HepG2 (cell line): ENCODE data around the gene ZNF747. TPM values are rescaled to one million over a fixed set of nuclear protein-coding genes. Genes with fewer than 3 reads are reported as not detected.

Experiments
- ATAC-seq: fragments of 200-7000 bp; cut with Tn5 transposase; 3 replicates; pipeline ENCODE4 v1.9.1; 2020; ENCODE audit warnings: mild to moderate bottlenecking, moderate library complexity
- BruUV-seq: library from RNA; stranded (reverse); fragments of 400-500 nt; replicated peaks from 2 replicates; lab custom pipeline; 2021; lab: Mats Ljungman, UMichigan
- CTCF ChIA-PET: fragments of 300-600 bp; formaldehyde crosslinking; extraction: SDS; loops from one replicate; lab custom pipeline; 2021; ENCODE audit warnings: low total read pairs, inconsistent platforms, low intra/inter-chr PET ratio; lab: Yijun Ruan, JAX
- POLR2A ChIA-PET: fragments of 350-600 bp; sonication (Branson Sonifier 250); formaldehyde crosslinking; loops from one replicate; lab custom pipeline; 2020; ENCODE audit warnings: antibody characterized with exemption, inconsistent platforms; lab: Yijun Ruan, JAX
- DNase-seq: peaks from one replicate; pipeline ENCODE4 v3.0.0-alpha.2; 2015; ENCODE audit warnings: low spot score
- FAIRE-seq: peaks from 3 replicates; lab custom pipeline; 2011; peaks lifted over from hg19 to GRCh38; lab: Jason Lieb, UNC
- H2AFZ ChIP-seq: one replicate; pipeline ENCODE4 v1.6.1; 2011; ENCODE audit warnings: low read length, inconsistent platforms
- H3K27ac ChIP-seq: fragments of 300-600 bp; 3 replicates; pipeline ENCODE4 v1.8.0; 2011; ENCODE audit warnings: mixed run types, mild to moderate bottlenecking, mixed read lengths, low read length, inconsistent platforms; ENCODE audit not compliant: insufficient read depth; ENCODE audit errors: extremely low read length
- H3K27me3 ChIP-seq, 2 experiments: fragments of 200-600 bp in 1 of 2; 2 replicates in 1 of 2; 3 replicates in 1 of 2; pipeline versions ENCODE4 v1.6.0 to v1.8.0; 2011; ENCODE audit warnings: low read length in 2 of 2, mild to moderate bottlenecking in 2 of 2, moderate library complexity in 2 of 2, inconsistent platforms in 1 of 2; ENCODE audit not compliant: insufficient read depth in 2 of 2, control insufficient read depth in 1 of 2
- H3K36me3 ChIP-seq, 2 experiments: fragments of 200-600 bp in 1 of 2; replicated peaks in 1 of 2; 2 replicates in 1 of 2; 3 replicates in 1 of 2; pipeline versions ENCODE4 v1.5.1 to v1.8.0; 2011; ENCODE audit warnings: low read length in 2 of 2, inconsistent platforms in 1 of 2; ENCODE audit not compliant: insufficient read depth in 2 of 2, control insufficient read depth in 1 of 2
- H3K4me1 ChIP-seq: 2 replicates; pipeline ENCODE4 v1.5.1; 2012; ENCODE audit warnings: low read length, inconsistent platforms; ENCODE audit not compliant: insufficient read depth
- H3K4me2 ChIP-seq: 2 replicates; pipeline ENCODE4 v1.6.0; 2011; ENCODE audit warnings: low read depth, low read length, inconsistent platforms
- H3K4me3 ChIP-seq, 3 experiments: fragments of 200-600 bp in 1 of 3; sonication (generic), shearing (Covaris generic) in 1 of 3; replicated peaks in 1 of 3; 2 replicates each; pipeline ENCODE4 v1.5.1; 2011 to 2016; ENCODE audit warnings: low read length in 3 of 3, inconsistent platforms in 2 of 3, low read depth in 2 of 3, mild to moderate bottlenecking in 2 of 3, control low read depth in 1 of 3, mixed read lengths in 1 of 3; ENCODE audit not compliant: insufficient read depth in 1 of 3
- H3K79me2 ChIP-seq: one replicate; pipeline ENCODE4 v1.6.1; 2011; ENCODE audit warnings: low read length, inconsistent platforms; ENCODE audit not compliant: insufficient read depth
- H3K9ac ChIP-seq: 2 replicates; pipeline ENCODE4 v1.6.0; 2011; ENCODE audit warnings: mild to moderate bottlenecking, low read depth, low read length, inconsistent platforms; ENCODE audit not compliant: insufficient read depth
- H3K9me3 ChIP-seq: 2 replicates; pipeline ENCODE4 v1.5.1; 2012; ENCODE audit warnings: mild to moderate bottlenecking, low read length
- H4K20me1 ChIP-seq: 2 replicates; pipeline ENCODE4 v1.6.0; 2011; ENCODE audit warnings: inconsistent platforms, mild to moderate bottlenecking, low read length, moderate library complexity; ENCODE audit not compliant: insufficient read depth
- HNRNPUL1 ChIP-seq: fragments of 200-400 bp; formaldehyde crosslinking; IDR thresholded peaks from 2 replicates; pipeline ENCODE4 v1.6.1; 2017; ENCODE audit warnings: low read depth, mild to moderate bottlenecking, low read length, moderate library complexity
- MATR3 ChIP-seq: sonication (generic); formaldehyde crosslinking; IDR thresholded peaks from 2 replicates; pipeline ENCODE4 v1.4.0; 2020; ENCODE audit warnings: missing genetic modification reagents
- SAP130 ChIP-seq: IDR thresholded peaks from 2 replicates; pipeline ENCODE4 v1.6.1; 2016; ENCODE audit warnings: low read depth
- THAP9 ChIP-seq: sonication (generic); formaldehyde crosslinking; IDR thresholded peaks from 2 replicates; pipeline ENCODE4; 2020; ENCODE audit warnings: missing genetic modification reagents, mild to moderate bottlenecking, borderline replicate concordance
- TSC22D2 ChIP-seq: sonication (generic); formaldehyde crosslinking; IDR thresholded peaks from 2 replicates; pipeline ENCODE4 v1.5.1; 2020; ENCODE audit warnings: missing genetic modification reagents, mild to moderate bottlenecking, borderline replicate concordance
- ZBTB3 ChIP-seq: sonication (generic); formaldehyde crosslinking; IDR thresholded peaks from 2 replicates; pipeline ENCODE4 v1.4.0; 2020; ENCODE audit warnings: low read depth, mild to moderate bottlenecking, moderate library complexity, missing genetic modification reagents, borderline replicate concordance
- ZFYVE20 ChIP-seq: sonication (generic); formaldehyde crosslinking; IDR thresholded peaks from 2 replicates; pipeline ENCODE4 v1.8.0; 2023; ENCODE audit warnings: low read depth, mild to moderate bottlenecking, moderate library complexity, missing genetic modification reagents, borderline replicate concordance
- ZNF230 ChIP-seq: sonication (generic); formaldehyde crosslinking; IDR thresholded peaks from 2 replicates; pipeline ENCODE4 v1.4.0; 2020; ENCODE audit warnings: mild to moderate bottlenecking, missing genetic modification reagents
- ZNF446 ChIP-seq: sonication (generic); formaldehyde crosslinking; IDR thresholded peaks from 2 replicates; pipeline ENCODE4 v1.5.0; 2020; ENCODE audit warnings: mild to moderate bottlenecking, missing genetic modification reagents
- ZNF703 ChIP-seq: sonication (generic); formaldehyde crosslinking; IDR thresholded peaks from 2 replicates; pipeline ENCODE4 v1.5.1; 2020; ENCODE audit warnings: missing genetic modification reagents, mild to moderate bottlenecking, moderate library complexity, borderline replicate concordance
- ZNF816 ChIP-seq: sonication (generic); formaldehyde crosslinking; IDR thresholded peaks from 2 replicates; pipeline ENCODE4 v1.8.0; 2022; ENCODE audit warnings: missing genetic modification reagents, mild to moderate bottlenecking, borderline replicate concordance
- WGBS: methylation state at CpG from one replicate; pipeline ENCODE4 v1.1.6; 2017; ENCODE audit warnings: low lambda C conversion rate; 5-methylcytosine and 5-hydroxymethylcytosine counted together
- in situ Hi-C: cut with HindIII; loops from 2 replicates; pipeline ENCODE4 v1.10.0; 2017; ENCODE audit warnings: low pct_unique_long_range_greater_than_20kb; ENCODE audit not compliant: extremely low pct_ligation_motif_present
- intact Hi-C: fragments of 100-400 bp; cut with micrococcal nuclease; formaldehyde crosslinking; loops from one replicate; pipeline ENCODE4 v1.10.0; 2022; ENCODE audit not compliant: unreplicated experiment
- polyA plus RNA-seq, 8 experiments: library from polyadenylated mRNA; depleted of rRNA in 3 of 8; stranded (reverse) in 7 of 8; unstranded in 1 of 8; fragments of >200 nt; fragmentation: Illumina TruSeq in 4 of 8; extraction: Trizol in 4 of 8; gene quantifications; 2 replicates each; pipeline versions ENCODE4 v1.2.1 to v1.2.3, GENCODE V29; 2011 to 2016; ENCODE audit warnings: low read depth in 4 of 8, missing spikeins in 1 of 8, mixed read lengths in 1 of 8; ENCODE audit not compliant: insufficient read depth in 1 of 8
- total RNA-seq, 5 experiments: library from RNA; depleted of rRNA; stranded (reverse); fragments of >200 nt; fragmentation: Illumina TruSeq; extraction: Trizol; gene quantifications; 2 replicates each; pipeline ENCODE4 v1.2.3, GENCODE V29; 2016; ENCODE audit warnings: low read depth in 1 of 5
- TF ChIP-seq, protein P1 (sequence below): sonication (generic); formaldehyde crosslinking; IDR thresholded peaks from 2 replicates; pipeline ENCODE4 v1.5.0; 2020; ENCODE audit warnings: mild to moderate bottlenecking, missing genetic modification reagents
- TF ChIP-seq, protein P2 (sequence below), 2 experiments: IDR thresholded peaks; 2 replicates each; pipeline ENCODE4 v1.6.1; 2011 to 2012; ENCODE audit warnings: low read length in 2 of 2, borderline replicate concordance in 1 of 2, low read depth in 1 of 2, mild to moderate bottlenecking in 1 of 2, moderate library complexity in 1 of 2

Gene ZNF747
- total and polyA plus RNA-seq, 2 of the 13 experiments (the other 11 are each of a cell fraction or from before 2014, with no cell fraction given): 7.2 to 10.2 TPM

GRCh38 chr16:30530163-30531037 is 4.3 kb downstream of the ZNF747 start:
- ChIA-PET CTCF (no interaction called here), POLR2A (interaction anchor here (1.1 to 1.6 kb wide), 3 partner anchors 28 to 100 kb away, joined by 3 to 8 read pairs (median 4); partner anchors contain the start of genes DCTPP1 and ZNF688)
- H3K36me3 ChIP-seq: peaks cover 0 to 1% of the 10 kb centered on the region in 2 experiments; a peak in 1 of 5 replicates
- DNase-seq (no peak), FAIRE-seq (no peak), ATAC-seq (no peak)
- in situ Hi-C loops: no loop called here
- no peak overlapping the region for H3K9ac ChIP-seq
- no peaks in the 10 kb centered on the region for H3K9me3 ChIP-seq
- no peak overlapping the region for H3K4me3 ChIP-seq
- H3K79me2 ChIP-seq: peaks cover 21% of the 10 kb centered on the region
- no TSS peak for BruUV-seq
- H4K20me1 ChIP-seq: no peaks in the 10 kb centered on the region
- no peak overlapping the region for H3K27ac ChIP-seq
- peaks cover 59% of the 10 kb centered on the region for H3K4me1 ChIP-seq
- WGBS: 85% methylated on average over 13 of the region's 13 CpGs
- H3K4me2 ChIP-seq: no peak overlapping the region
- H3K27me3 ChIP-seq: no peaks in the 10 kb centered on the region; a peak in 1 of 5 replicates
- intact Hi-C loops: no loop called here
- H2AFZ ChIP-seq: no peak overlapping the region
- no peak for TF ChIP-seq MATR3 (CRISPR knock-in tag)
- TF ChIP-seq ZFYVE20 (CRISPR knock-in tag): no peak
- no peak for TF ChIP-seq SAP130 (CRISPR knock-in tag)
- no peak for TF ChIP-seq HNRNPUL1
- TF ChIP-seq, protein P1, sequence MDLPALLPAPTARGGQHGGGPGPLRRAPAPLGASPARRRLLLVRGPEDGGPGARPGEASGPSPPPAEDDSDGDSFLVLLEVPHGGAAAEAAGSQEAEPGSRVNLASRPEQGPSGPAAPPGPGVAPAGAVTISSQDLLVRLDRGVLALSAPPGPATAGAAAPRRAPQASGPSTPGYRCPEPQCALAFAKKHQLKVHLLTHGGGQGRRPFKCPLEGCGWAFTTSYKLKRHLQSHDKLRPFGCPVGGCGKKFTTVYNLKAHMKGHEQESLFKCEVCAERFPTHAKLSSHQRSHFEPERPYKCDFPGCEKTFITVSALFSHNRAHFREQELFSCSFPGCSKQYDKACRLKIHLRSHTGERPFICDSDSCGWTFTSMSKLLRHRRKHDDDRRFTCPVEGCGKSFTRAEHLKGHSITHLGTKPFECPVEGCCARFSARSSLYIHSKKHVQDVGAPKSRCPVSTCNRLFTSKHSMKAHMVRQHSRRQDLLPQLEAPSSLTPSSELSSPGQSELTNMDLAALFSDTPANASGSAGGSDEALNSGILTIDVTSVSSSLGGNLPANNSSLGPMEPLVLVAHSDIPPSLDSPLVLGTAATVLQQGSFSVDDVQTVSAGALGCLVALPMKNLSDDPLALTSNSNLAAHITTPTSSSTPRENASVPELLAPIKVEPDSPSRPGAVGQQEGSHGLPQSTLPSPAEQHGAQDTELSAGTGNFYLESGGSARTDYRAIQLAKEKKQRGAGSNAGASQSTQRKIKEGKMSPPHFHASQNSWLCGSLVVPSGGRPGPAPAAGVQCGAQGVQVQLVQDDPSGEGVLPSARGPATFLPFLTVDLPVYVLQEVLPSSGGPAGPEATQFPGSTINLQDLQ (CRISPR knock-in tag): no peak
- TF ChIP-seq ZNF816 (CRISPR knock-in tag): no peak
- no peak for TF ChIP-seq ZNF230 (CRISPR knock-in tag)
- no peak for TF ChIP-seq TSC22D2 (CRISPR knock-in tag)
- no peak for TF ChIP-seq ZNF446 (CRISPR knock-in tag)
- TF ChIP-seq ZBTB3: no peak
- TF ChIP-seq THAP9 (CRISPR knock-in tag): no peak
- TF ChIP-seq ZNF703 (CRISPR knock-in tag): no peak
- TF ChIP-seq, protein P2, sequence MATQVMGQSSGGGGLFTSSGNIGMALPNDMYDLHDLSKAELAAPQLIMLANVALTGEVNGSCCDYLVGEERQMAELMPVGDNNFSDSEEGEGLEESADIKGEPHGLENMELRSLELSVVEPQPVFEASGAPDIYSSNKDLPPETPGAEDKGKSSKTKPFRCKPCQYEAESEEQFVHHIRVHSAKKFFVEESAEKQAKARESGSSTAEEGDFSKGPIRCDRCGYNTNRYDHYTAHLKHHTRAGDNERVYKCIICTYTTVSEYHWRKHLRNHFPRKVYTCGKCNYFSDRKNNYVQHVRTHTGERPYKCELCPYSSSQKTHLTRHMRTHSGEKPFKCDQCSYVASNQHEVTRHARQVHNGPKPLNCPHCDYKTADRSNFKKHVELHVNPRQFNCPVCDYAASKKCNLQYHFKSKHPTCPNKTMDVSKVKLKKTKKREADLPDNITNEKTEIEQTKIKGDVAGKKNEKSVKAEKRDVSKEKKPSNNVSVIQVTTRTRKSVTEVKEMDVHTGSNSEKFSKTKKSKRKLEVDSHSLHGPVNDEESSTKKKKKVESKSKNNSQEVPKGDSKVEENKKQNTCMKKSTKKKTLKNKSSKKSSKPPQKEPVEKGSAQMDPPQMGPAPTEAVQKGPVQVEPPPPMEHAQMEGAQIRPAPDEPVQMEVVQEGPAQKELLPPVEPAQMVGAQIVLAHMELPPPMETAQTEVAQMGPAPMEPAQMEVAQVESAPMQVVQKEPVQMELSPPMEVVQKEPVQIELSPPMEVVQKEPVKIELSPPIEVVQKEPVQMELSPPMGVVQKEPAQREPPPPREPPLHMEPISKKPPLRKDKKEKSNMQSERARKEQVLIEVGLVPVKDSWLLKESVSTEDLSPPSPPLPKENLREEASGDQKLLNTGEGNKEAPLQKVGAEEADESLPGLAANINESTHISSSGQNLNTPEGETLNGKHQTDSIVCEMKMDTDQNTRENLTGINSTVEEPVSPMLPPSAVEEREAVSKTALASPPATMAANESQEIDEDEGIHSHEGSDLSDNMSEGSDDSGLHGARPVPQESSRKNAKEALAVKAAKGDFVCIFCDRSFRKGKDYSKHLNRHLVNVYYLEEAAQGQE (IDR thresholded peaks at IDR 0.05; ENCODE audit: borderline replicate concordance in 1 of 2, low read depth in 1 of 2, low read length in 2 of 2): no peak
